ENCODE data around the gene POLL. TPM values are rescaled to one million over a fixed set of nuclear protein-coding genes. Genes with fewer than 3 reads are reported as not detected.

POLL gene
- polyA plus RNA-seq, 1 experiment, result 31.3 TPM

DNA sequence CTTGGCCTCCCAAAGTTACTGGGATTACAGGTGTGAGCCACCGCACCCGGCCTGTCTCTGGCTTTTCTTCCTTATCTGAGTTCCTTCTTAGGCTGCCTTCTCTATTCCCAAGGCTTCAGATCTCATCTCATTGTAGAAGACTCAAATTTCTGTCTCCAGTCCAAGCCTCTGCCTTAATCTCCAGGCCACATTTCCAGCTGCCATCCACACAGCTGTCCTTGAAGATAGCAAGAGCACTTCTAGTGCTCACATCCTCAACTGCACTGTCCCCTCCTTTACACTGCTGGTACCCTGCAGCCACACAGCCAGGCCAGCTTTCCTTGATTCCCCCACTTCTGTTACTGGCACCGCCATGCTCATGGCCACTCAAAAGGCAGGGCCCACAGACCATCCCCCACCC, 35.6 kb downstream of the POLL start:
- peaks cover 4% of the 10 kb centered on the region for H3K36me3 ChIP-seq (ENCODE audit: control insufficient read depth, insufficient read depth, low read length)
- H3K4me3 ChIP-seq (ENCODE audit: low read depth, low read length), result no peak overlapping the region
- ChIA-PET POLR2A (no interaction called here), CTCF (interaction anchor here (0.5 to 0.7 kb wide), 2 partner anchors 45 to 46 kb away, joined by 3 read pairs; no protein-coding TSS in a partner anchor)
- no peaks in the 10 kb centered on the region for H3K27me3 ChIP-seq (ENCODE audit: control insufficient read depth, insufficient read depth, low read length)
- DNase-seq (ENCODE audit: low read depth), result no peak
- TF ChIP-seq, protein P1, sequence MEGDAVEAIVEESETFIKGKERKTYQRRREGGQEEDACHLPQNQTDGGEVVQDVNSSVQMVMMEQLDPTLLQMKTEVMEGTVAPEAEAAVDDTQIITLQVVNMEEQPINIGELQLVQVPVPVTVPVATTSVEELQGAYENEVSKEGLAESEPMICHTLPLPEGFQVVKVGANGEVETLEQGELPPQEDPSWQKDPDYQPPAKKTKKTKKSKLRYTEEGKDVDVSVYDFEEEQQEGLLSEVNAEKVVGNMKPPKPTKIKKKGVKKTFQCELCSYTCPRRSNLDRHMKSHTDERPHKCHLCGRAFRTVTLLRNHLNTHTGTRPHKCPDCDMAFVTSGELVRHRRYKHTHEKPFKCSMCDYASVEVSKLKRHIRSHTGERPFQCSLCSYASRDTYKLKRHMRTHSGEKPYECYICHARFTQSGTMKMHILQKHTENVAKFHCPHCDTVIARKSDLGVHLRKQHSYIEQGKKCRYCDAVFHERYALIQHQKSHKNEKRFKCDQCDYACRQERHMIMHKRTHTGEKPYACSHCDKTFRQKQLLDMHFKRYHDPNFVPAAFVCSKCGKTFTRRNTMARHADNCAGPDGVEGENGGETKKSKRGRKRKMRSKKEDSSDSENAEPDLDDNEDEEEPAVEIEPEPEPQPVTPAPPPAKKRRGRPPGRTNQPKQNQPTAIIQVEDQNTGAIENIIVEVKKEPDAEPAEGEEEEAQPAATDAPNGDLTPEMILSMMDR (IDR thresholded peaks at IDR 0.05; ENCODE audit: insufficient read depth, low read depth, low read length), result no peak

DNA sequence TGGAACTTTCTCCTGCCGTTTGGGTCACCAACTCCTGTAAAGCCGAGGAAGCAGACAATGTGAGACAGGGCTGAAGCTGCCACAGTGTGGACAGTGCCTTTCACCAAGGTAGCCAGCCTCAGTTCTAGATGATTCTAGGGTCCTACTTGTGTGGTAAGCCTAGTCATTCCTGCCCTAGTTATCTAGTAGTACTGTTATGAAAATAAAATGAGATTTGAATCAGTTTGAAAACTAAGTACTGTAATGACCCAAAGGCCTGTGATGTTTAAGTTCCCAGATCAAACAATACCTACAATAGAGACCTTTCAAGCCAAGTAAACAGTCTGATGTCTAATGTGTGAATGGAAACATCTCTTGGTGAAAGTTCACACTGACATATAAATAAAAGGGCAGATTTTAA, 37.1 kb downstream of the POLL start:
- no peaks in the 10 kb centered on the region for H3K27me3 ChIP-seq (ENCODE audit: control insufficient read depth, insufficient read depth, low read length)
- peaks cover 4% of the 10 kb centered on the region; the same call in 1 of the 2 replicates for H3K36me3 ChIP-seq (ENCODE audit: control insufficient read depth, insufficient read depth, low read length)
- CTCF ChIA-PET, result interaction anchor here (1.0 kb wide), 1 partner anchor 15 kb away, joined by 3 read pairs; no protein-coding TSS in a partner anchor
- H3K4me3 ChIP-seq (ENCODE audit: low read depth, low read length), result no peak overlapping the region
- TF ChIP-seq, protein P1 (IDR thresholded peaks at IDR 0.05; ENCODE audit: insufficient read depth, low read depth, low read length), result no peak
- DNase-seq (ENCODE audit: low read depth), result no peak
- POLR2A ChIA-PET, result no interaction called here

DNA sequence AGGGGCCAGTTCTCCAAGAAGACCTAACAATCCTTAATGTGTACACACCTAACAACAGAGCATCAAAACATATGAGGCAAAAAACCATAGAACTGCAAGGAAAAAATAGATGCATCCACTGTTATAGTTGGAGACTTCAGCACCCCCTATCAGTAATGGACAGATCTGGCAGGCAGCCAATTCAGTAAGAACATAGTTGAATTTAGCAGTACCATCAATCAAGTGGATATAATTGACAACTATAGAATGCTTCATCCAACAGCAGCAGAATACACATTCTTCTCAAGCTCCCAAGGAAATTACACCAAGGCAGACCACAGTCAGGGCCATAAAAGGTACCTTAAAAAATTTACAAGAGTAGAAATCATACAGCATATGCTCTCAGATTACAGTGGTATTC, 42.2 kb downstream of the POLL start:
- Histone ChIP-seq H3K36me3 (ENCODE audit: control insufficient read depth, insufficient read depth, low read length) (0 out of 2 replicates have a peak, but pooled peaks cover 1% of the 10 kb centered on the region), H3K4me3 (ENCODE audit: low read depth, low read length) (no peak overlapping the region), H3K27me3 (ENCODE audit: control insufficient read depth, insufficient read depth, low read length) (no peaks in the 10 kb centered on the region)
- ChIA-PET POLR2A (no interaction called here), CTCF (interaction anchor here (1.0 to 1.6 kb wide), 3 partner anchors 10 to 26 kb away, joined by 3 to 5 read pairs (median 3); no protein-coding TSS in a partner anchor)
- DNase-seq (ENCODE audit: low read depth), result no peak
- TF ChIP-seq, protein P1 (IDR thresholded peaks at IDR 0.05; ENCODE audit: insufficient read depth, low read depth, low read length), result no peak

- TF ChIP-seq, protein P1 (IDR thresholded peaks at IDR 0.05; ENCODE audit: insufficient read depth, low read depth, low read length), result no peak
- CTCF ChIA-PET, result interaction anchor here (0.9 to 3.7 kb wide), 2 partner anchors 17 to 32 kb away, joined by 3 to 20 read pairs; no protein-coding TSS in a partner anchor
These were observed 49.6 kb downstream of the POLL start for GRCh38 chr10:101538446-101538845.

DNA sequence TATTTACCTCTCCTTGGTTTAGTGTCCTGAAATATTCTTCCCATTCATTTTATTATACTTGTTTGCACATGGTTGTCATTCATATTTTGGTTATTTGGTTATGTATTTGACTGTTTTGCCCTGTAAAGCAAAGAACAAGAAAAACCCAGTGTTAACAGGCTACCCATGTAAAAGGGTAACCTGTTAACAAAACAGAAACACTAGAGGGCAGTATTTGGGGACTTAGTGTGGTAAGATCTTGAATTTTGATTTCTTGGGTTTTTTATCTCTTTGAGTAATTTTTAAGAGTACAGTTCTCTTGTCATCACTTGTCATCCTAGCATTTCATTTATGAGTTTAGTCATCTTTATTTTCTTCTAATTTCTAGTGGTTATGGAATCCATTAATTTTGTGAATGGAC, 51.3 kb downstream of the POLL start:
- ChIA-PET CTCF (interaction anchor here (0.8 to 3.7 kb wide), 6 partner anchors 9 to 34 kb away, joined by 3 to 20 read pairs (median 4); no protein-coding TSS in a partner anchor), POLR2A (no interaction called here)
- H3K36me3 ChIP-seq (ENCODE audit: control insufficient read depth, insufficient read depth, low read length), result peaks cover 5% of the 10 kb centered on the region; the same call in 1 of the 2 replicates
- no peaks in the 10 kb centered on the region for H3K27me3 ChIP-seq (ENCODE audit: control insufficient read depth, insufficient read depth, low read length)
- no peak for DNase-seq (ENCODE audit: low read depth)
- TF ChIP-seq, protein P1 (IDR thresholded peaks at IDR 0.05; ENCODE audit: insufficient read depth, low read depth, low read length), result peak; percentile 38
- no peak overlapping the region for H3K4me3 ChIP-seq (ENCODE audit: low read depth, low read length)

More at GRCh38 chr10:101538446-101538845, 49.6 kb downstream of the POLL start:
- POLR2A ChIA-PET, result no interaction called here
- H3K4me3 ChIP-seq (ENCODE audit: low read depth, low read length), result no peak overlapping the region
- no peaks in the 10 kb centered on the region for H3K27me3 ChIP-seq (ENCODE audit: control insufficient read depth, insufficient read depth, low read length)
- H3K36me3 ChIP-seq (ENCODE audit: control insufficient read depth, insufficient read depth, low read length), result peaks cover 6% of the 10 kb centered on the region; the same call in 1 of the 2 replicates
- DNase-seq (ENCODE audit: low read depth), result no peak
